ACC112 (cell line): ENCODE results near the gene IL1RAPL2.

Source experiments
- H2AFZ ChIP-seq: fragments of 200-600 bp; sonication (generic); one replicate; pipeline ENCODE4 v1.6.0; 2017; ENCODE audit warnings: antibody characterized with exemption, low read length; ENCODE audit not compliant: unreplicated experiment
- H3K27ac ChIP-seq: fragments of 200-600 bp; sonication (generic); 2 replicates; pipeline ENCODE4 v1.5.1; 2014; ENCODE audit warnings: low read depth, mild to moderate bottlenecking, antibody characterized with exemption, low read length, moderate library complexity
- H3K27me3 ChIP-seq: fragments of 200-600 bp; sonication (generic); 2 replicates; pipeline ENCODE4 v1.6.1; 2014; ENCODE audit warnings: mild to moderate bottlenecking, antibody characterized with exemption, low read length, moderate library complexity, mixed read lengths; ENCODE audit not compliant: insufficient read depth
- H3K36me3 ChIP-seq: fragments of 200-600 bp; sonication (generic); 2 replicates; pipeline ENCODE4 v1.6.1; 2016; ENCODE audit warnings: mild to moderate bottlenecking, antibody characterized with exemption, low read length, moderate library complexity, mixed read lengths; ENCODE audit not compliant: insufficient read depth
- H3K4me1 ChIP-seq: fragments of 200-600 bp; sonication (generic); one replicate; pipeline ENCODE4 v1.6.1; 2016; ENCODE audit warnings: low read length, mixed read lengths; ENCODE audit not compliant: insufficient read depth, unreplicated experiment, control insufficient read depth
- H3K4me3 ChIP-seq: fragments of 200-600 bp; sonication (generic); 2 replicates; pipeline ENCODE4 v1.5.1; 2014; ENCODE audit warnings: mild to moderate bottlenecking, low read depth, low read length
- H3K79me2 ChIP-seq: fragments of 200-600 bp; sonication (generic); one replicate; pipeline ENCODE4 v1.6.0; 2016; ENCODE audit warnings: low read length; ENCODE audit not compliant: control insufficient read depth, unreplicated experiment, insufficient read depth

IL1RAPL2 gene

DNA sequence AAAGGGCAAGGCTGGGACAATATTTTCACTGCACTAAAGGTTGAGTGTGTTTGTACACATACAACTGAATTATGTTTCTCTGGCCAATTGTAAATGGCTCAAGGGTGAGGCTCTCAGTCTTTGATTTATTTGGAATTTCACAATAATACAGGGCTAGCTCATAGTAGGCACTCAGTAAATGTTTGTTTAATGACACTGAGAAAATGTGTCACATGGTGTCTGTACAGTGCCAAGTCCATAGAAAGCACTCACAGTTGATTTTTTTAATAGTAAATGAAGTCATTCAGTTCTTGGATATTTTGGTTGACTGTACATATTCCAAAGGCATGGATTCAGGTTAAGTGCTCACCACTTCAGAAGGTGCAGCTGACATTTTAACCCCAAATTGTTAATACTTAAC is 176.4 kb downstream of the IL1RAPL2 start:
- H3K4me3 ChIP-seq, result no peak overlapping the region
- no peaks in the 10 kb centered on the region for H3K36me3 ChIP-seq
- H3K79me2 ChIP-seq, result no peaks in the 10 kb centered on the region
- no peak overlapping the region for H2AFZ ChIP-seq
- no peak overlapping the region for H3K27ac ChIP-seq
- H3K4me1 ChIP-seq, result no peaks in the 10 kb centered on the region
- no peaks in the 10 kb centered on the region for H3K27me3 ChIP-seq

DNA sequence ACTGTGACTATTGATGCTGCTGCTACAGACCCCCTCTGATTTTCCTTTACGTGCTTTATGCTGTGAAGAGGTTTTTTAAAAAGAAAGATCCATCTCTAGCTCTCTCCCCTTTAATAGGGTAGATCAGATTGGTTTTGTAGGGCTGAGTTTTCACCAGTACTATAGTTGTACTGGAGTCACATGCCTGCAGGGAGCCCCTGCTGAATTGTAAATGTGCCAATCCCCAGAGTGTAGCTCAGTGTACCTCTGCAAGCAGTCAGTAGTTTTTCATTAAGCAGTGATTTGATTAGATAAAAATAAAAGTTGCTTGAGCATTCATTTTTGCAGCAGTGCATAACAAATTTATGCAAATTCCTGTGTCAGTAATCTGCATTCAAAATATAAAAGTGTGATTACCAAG is 179.2 kb downstream of the IL1RAPL2 start:
- no peak overlapping the region for H3K27ac ChIP-seq
- no peaks in the 10 kb centered on the region for H3K4me1 ChIP-seq
- no peaks in the 10 kb centered on the region for H3K27me3 ChIP-seq
- H3K79me2 ChIP-seq, result no peaks in the 10 kb centered on the region
- no peaks in the 10 kb centered on the region for H3K36me3 ChIP-seq
- no peak overlapping the region for H2AFZ ChIP-seq
- H3K4me3 ChIP-seq, result no peak overlapping the region

DNA sequence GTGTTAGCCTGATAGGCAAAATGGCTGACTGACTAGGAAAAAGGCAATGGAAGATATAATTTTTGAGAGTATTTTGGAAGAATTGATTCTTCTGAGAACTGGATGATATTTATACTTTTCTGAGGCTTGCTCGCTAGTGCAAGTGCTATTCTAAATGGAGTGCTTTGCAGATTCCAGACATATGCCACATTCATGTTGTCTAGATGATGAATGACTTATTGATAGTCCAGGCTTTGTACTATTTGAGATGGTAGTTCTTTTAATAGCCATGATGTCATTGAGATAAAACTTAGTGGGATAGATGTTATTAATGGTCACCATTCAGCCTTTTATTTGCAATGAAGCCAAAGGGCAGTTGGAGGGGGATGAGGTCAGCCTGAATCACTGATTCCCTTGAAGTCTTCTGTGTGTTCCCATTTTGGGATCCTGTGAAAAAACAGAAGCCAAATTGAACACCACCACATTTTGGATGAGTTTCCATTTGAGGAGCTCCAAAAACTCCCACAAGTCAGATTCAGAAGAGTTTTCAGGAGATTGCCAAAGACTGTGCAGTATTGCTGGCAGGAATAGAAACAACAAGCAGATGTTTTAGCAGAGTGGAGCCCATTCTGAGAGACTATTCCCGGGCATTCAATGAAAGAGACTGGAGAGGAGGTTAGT is 184.1 kb downstream of the IL1RAPL2 start:
- Histone ChIP-seq H3K4me3 (no peak overlapping the region), H3K36me3 (no peaks in the 10 kb centered on the region), H3K27me3 (no peaks in the 10 kb centered on the region), H3K79me2 (no peaks in the 10 kb centered on the region), H3K4me1 (no peaks in the 10 kb centered on the region), H2AFZ (no peak overlapping the region), H3K27ac (no peak overlapping the region)

DNA sequence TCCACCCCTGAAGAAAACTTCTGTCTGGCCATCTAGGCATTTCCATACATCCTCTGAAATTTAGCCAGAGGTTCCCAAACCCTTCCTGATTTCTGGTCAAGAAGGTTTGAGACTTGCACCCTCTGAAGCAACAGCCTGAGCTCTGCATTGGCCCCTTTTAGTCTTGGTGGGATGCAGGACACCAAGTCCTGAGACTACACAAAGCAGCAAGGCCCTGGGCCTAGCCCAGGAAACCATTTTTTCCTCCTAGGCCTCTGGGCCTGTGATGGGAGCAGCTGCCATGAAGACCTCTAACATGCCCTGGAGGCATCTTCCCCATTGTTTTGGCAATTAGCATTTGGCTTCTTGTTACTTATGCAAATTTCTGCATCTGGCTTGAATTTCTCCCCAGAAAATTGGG is 196.6 kb downstream of the IL1RAPL2 start:
- H3K79me2 ChIP-seq, result no peaks in the 10 kb centered on the region
- H3K4me1 ChIP-seq, result no peaks in the 10 kb centered on the region
- H3K27me3 ChIP-seq, result no peaks in the 10 kb centered on the region
- H3K4me3 ChIP-seq, result no peak overlapping the region
- H2AFZ ChIP-seq, result no peak overlapping the region
- H3K27ac ChIP-seq, result no peak overlapping the region
- H3K36me3 ChIP-seq, result no peaks in the 10 kb centered on the region

DNA sequence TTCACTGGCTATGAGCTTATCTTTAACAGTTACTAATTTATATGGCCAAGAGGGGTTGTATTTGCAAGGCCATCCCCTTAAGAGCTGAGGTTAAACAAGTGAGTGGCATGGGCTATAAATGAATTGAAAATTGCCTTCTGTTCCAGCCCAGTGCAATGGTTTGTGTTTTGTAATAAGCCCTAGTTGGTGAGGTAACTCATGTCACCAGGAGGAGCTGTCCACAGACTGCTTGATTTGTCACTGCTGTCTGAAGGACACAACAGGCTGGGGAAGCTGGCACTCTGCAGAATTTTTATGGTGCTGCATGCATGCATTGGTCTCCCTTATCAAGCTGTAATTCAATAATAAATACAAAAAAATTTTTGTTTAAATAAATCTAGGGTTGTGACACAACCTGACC is 223.8 kb downstream of the IL1RAPL2 start:
- Histone ChIP-seq H3K27ac (no peak overlapping the region), H3K4me3 (no peak overlapping the region), H3K36me3 (no peaks in the 10 kb centered on the region), H2AFZ (no peak overlapping the region), H3K79me2 (no peaks in the 10 kb centered on the region), H3K27me3 (no peaks in the 10 kb centered on the region), H3K4me1 (no peaks in the 10 kb centered on the region)

DNA sequence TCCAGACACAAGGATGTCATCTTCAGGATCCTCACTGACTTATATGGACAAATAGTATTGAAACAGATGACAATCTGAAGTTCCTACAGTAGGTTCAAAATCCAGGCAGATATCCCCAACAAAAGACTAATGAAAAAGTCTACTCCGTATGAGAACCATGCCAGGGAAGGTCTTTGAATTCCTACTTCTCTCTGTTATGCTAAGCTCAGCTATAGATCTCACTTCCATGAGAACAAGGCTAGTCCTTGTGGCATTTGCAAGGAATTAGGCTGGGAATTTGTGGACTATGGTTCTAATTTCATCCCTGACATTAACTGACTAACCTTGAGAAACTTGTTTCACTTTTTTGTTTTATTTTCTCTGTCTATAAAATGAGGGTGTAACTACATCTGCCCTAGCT is 229.8 kb downstream of the IL1RAPL2 start:
- H3K4me3 ChIP-seq, result no peak overlapping the region
- no peak overlapping the region for H3K27ac ChIP-seq
- H3K27me3 ChIP-seq, result no peaks in the 10 kb centered on the region
- H3K79me2 ChIP-seq, result no peaks in the 10 kb centered on the region
- no peaks in the 10 kb centered on the region for H3K36me3 ChIP-seq
- H2AFZ ChIP-seq, result no peak overlapping the region
- H3K4me1 ChIP-seq, result no peaks in the 10 kb centered on the region

DNA sequence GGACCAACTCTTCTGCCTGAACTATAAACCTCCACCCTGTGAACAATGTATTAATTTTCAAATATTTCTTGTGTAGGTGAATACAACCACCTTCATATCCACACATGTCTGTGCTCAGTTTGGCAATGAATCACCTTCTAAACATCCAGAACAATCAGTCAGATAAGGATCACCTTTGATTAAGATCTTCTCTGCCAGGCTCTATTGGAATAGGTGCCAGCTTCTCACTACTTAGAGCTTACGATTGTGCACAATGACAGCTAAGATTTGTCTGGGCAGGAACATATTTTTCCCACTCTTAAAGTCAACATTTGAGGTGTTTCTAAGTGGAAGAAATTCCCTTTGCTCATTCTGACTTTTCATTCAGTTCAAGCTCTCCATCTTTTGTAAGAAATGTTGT is 237.2 kb downstream of the IL1RAPL2 start:
- no peak overlapping the region for H2AFZ ChIP-seq

DNA sequence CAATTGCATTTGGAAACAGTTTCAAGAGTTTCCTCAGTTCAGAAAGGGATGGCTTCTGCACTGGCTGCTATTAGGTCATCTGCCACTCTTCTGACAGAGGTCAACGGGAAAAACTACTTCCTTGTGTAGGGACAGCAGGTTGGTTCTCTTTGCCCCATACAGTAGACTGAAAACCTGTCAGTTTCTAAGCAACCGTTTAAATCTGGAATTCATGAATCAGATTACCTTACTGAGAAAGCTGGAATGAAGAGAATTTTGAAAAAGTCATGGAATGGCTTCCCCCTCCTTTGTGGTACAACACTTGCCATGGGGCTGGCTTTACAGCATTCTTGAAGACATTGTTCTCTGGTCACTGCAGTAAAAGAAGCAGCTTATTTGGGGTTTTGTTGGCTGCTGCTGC is 240.3 kb downstream of the IL1RAPL2 start:
- Histone ChIP-seq H3K27me3 (no peaks in the 10 kb centered on the region), H3K4me1 (no peaks in the 10 kb centered on the region), H2AFZ (no peak overlapping the region), H3K4me3 (no peak overlapping the region), H3K79me2 (no peaks in the 10 kb centered on the region), H3K27ac (no peak overlapping the region), H3K36me3 (no peaks in the 10 kb centered on the region)

More for the DNA sequence above, 237.2 kb downstream of the IL1RAPL2 start:
- Histone ChIP-seq H3K79me2 (no peaks in the 10 kb centered on the region), H3K27me3 (no peaks in the 10 kb centered on the region), H3K36me3 (no peaks in the 10 kb centered on the region), H3K27ac (no peak overlapping the region), H3K4me3 (no peak overlapping the region), H3K4me1 (no peaks in the 10 kb centered on the region)

DNA sequence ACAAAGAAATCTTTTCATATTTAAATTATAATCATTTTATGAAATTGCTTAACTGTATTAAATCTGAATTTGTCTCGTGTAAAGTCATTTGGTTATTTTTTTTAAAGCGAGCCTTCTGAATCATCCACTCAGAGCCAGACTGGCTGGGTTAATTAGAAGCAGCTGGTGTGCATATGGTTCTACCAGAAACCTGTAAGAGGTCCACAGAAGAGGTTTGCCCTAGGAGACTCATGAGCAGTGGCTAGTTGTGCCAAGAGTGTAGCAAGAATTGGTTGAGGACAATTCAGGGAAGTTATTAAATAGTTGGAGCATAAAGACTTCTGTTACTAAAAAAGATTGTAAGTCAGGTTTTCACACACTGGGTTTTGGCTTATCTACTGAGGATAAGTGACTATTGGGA is 267.4 kb downstream of the IL1RAPL2 start:
- Histone ChIP-seq H3K4me3 (no peak overlapping the region), H2AFZ (no peak overlapping the region), H3K36me3 (no peaks in the 10 kb centered on the region), H3K79me2 (no peaks in the 10 kb centered on the region), H3K27me3 (no peaks in the 10 kb centered on the region), H3K27ac (no peak overlapping the region), H3K4me1 (no peaks in the 10 kb centered on the region)

DNA sequence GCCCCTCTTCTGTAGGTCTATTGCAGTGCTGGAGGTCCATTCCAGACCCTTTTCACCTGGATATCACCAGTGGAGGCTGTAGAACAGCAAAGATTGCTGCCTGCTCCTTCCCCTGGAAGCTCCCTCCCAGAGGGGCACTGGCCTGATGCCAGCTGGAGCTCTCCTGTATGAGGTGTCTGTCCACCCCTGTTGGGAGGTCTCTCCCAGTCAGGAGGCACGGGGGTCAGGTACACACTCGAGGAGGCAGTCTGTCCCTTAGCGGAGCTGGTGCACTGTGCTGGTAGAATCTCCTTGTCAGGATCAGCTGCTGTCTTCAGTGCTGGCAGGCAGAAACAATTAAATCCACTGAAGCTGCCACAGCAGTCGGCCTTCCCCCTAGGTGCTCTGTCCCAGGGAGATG is 276.6 kb downstream of the IL1RAPL2 start:
- H3K4me3 ChIP-seq, result no peak overlapping the region
- no peaks in the 10 kb centered on the region for H3K27me3 ChIP-seq
- H2AFZ ChIP-seq, result no peak overlapping the region
- H3K27ac ChIP-seq, result no peak overlapping the region
- H3K4me1 ChIP-seq, result no peaks in the 10 kb centered on the region
- no peaks in the 10 kb centered on the region for H3K36me3 ChIP-seq
- no peaks in the 10 kb centered on the region for H3K79me2 ChIP-seq

DNA sequence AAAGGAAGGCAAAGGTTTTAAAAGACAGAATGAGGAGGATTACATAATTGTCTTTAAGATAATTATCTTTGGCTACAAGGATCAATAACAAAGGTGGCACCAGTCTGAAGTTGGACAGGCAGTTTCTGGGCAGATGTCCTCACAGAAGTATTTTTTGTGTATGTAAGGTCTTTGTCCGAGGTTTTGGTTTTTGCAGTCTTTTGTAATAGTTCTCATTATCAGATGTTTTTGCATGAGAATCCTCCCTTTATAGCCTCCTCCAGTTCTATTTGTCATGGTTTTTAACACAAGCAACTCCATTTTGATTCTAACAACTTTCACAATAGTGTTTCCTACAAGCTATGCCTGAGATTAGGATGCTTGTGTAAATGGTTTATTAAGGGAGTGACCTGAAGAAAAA is 286.2 kb downstream of the IL1RAPL2 start:
- Histone ChIP-seq H3K4me1 (peaks cover 2% of the 10 kb centered on the region), H3K27ac (no peak overlapping the region), H3K4me3 (no peak overlapping the region), H3K27me3 (no peaks in the 10 kb centered on the region), H2AFZ (no peak overlapping the region), H3K36me3 (no peaks in the 10 kb centered on the region), H3K79me2 (no peaks in the 10 kb centered on the region)
